Lower leg skin (tissue), 4 donors: Measurements from ENCODE around the gene CHD2. TPM values are rescaled to one million over a fixed set of nuclear protein-coding genes. Genes with fewer than 3 reads are reported as not detected.

Experiments used
- DNase-seq, 2 donors: peaks; one replicate each; pipeline ENCODE4 v3.0.0-alpha.2; 2019; ENCODE audit warnings: low spot score in 2 of 2
- H3K4me3 ChIP-seq: fragments of 200-600 bp; sonication (generic); 2 replicates; pipeline ENCODE4 v1.5.1; 2017; ENCODE audit warnings: mild to moderate bottlenecking, low read depth; ENCODE audit not compliant: poor library complexity, severe bottlenecking
- POLR2A ChIP-seq, 2 donors: fragments of 450-650 bp; IDR thresholded peaks; one replicate each; pipeline ENCODE4 v1.6.1; 2016 to 2017; ENCODE audit warnings: antibody characterized with exemption in 2 of 2, mild to moderate bottlenecking in 1 of 2, moderate library complexity in 1 of 2
- WGBS, 2 donors: methylation state at CpG; one replicate each; pipeline ENCODE4 v1.1.5; 2018; 5-methylcytosine and 5-hydroxymethylcytosine counted together
- intact Hi-C: fragments of 100-400 bp; cut with DNase I; formaldehyde crosslinking; loops from one replicate; pipeline ENCODE4 v1.15.0; 2023; ENCODE audit warnings: low total_unique reads
- total RNA-seq, 4 donors: library from RNA; depleted of rRNA; stranded (reverse); fragments of >200 nt; gene quantifications; one replicate each; pipeline ENCODE4 v1.1.0, GENCODE V29; 2016
- TF ChIP-seq, protein P1 (sequence below), 3 donors: fragments of 450-650 bp; IDR thresholded peaks; one replicate each; pipeline ENCODE4 v1.5.1; 2016; ENCODE audit warnings: antibody characterized with exemption in 3 of 3, mild to moderate bottlenecking in 3 of 3, moderate library complexity in 2 of 3

The CHD2 gene
- total RNA-seq, 4 donors from 2014 or later = 75.8 to 175 (median 88.6) TPM

GRCh38 chr15:93044301-93045190 is 144.4 kb downstream of the CHD2 start:
- no peak overlapping the region for H3K4me3 ChIP-seq
- intact Hi-C loops = no loop called here
- TF ChIP-seq, protein P1, sequence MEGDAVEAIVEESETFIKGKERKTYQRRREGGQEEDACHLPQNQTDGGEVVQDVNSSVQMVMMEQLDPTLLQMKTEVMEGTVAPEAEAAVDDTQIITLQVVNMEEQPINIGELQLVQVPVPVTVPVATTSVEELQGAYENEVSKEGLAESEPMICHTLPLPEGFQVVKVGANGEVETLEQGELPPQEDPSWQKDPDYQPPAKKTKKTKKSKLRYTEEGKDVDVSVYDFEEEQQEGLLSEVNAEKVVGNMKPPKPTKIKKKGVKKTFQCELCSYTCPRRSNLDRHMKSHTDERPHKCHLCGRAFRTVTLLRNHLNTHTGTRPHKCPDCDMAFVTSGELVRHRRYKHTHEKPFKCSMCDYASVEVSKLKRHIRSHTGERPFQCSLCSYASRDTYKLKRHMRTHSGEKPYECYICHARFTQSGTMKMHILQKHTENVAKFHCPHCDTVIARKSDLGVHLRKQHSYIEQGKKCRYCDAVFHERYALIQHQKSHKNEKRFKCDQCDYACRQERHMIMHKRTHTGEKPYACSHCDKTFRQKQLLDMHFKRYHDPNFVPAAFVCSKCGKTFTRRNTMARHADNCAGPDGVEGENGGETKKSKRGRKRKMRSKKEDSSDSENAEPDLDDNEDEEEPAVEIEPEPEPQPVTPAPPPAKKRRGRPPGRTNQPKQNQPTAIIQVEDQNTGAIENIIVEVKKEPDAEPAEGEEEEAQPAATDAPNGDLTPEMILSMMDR (IDR thresholded peaks at IDR 0.05) = no peak
- no peak for TF ChIP-seq POLR2A (IDR thresholded peaks at IDR 0.05)
- DNase-seq = no peak
- 89 to 90% methylated on average over 44 to 45 of the region's 46 CpGs for WGBS, 2 donors

GRCh38 chr15:93045191-93045785 is 145.2 kb downstream of the CHD2 start:
- intact Hi-C loops = no loop called here
- H3K4me3 ChIP-seq = no peak overlapping the region
- 93 to 96% methylated on average over 26 to 27 of the region's 27 CpGs for WGBS, 2 donors
- TF ChIP-seq, protein P1 (IDR thresholded peaks at IDR 0.05) = no peak
- no peak for TF ChIP-seq POLR2A (IDR thresholded peaks at IDR 0.05)
- no peak for DNase-seq

GRCh38 chr15:93046120-93046519 is 146.0 kb downstream of the CHD2 start:
- 89 to 92% methylated on average over 4 of the region's 4 CpGs for WGBS, 2 donors
- TF ChIP-seq POLR2A (IDR thresholded peaks at IDR 0.05) = no peak
- TF ChIP-seq, protein P1 (IDR thresholded peaks at IDR 0.05) = no peak
- intact Hi-C loops = no loop called here
- H3K4me3 ChIP-seq = no peak overlapping the region
- DNase-seq = no peak

GRCh38 chr15:93046721-93047120 is 146.6 kb downstream of the CHD2 start:
- H3K4me3 ChIP-seq = no peak overlapping the region
- DNase-seq = no peak
- intact Hi-C loops = no loop called here
- TF ChIP-seq POLR2A (IDR thresholded peaks at IDR 0.05) = no peak
- TF ChIP-seq, protein P1 (IDR thresholded peaks at IDR 0.05) = no peak
- WGBS, 2 donors = 68 to 81% methylated on average over 6 to 7 of the region's 7 CpGs

- 77 to 83% methylated on average over 18 of the region's 18 CpGs for WGBS, 2 donors
- TF ChIP-seq, protein P1 (IDR thresholded peaks at IDR 0.05) = no peak
- TF ChIP-seq POLR2A (IDR thresholded peaks at IDR 0.05) = no peak
- intact Hi-C loops = no loop called here
- DNase-seq = no peak
- H3K4me3 ChIP-seq = no peak overlapping the region
These were observed 147.7 kb downstream of the CHD2 start for GRCh38 chr15:93047621-93048425.
